ENCODE measurements around the gene C1orf74.

- TF ChIP-seq SP1 (IDR thresholded peaks at IDR 0.05) (no peak), FOXM1 (IDR thresholded peaks at IDR 0.05; ENCODE audit: borderline replicate concordance) (no peak), L3MBTL2 (conservative IDR thresholded peaks at IDR 0.05) (no peak), ZNF384 (IDR thresholded peaks at IDR 0.05) (no peak), PKNOX1 (IDR thresholded peaks at IDR 0.05) (no peak), HDGF (IDR thresholded peaks at IDR 0.05; ENCODE audit: borderline replicate concordance) (no peak), ELF4 (IDR thresholded peaks at IDR 0.05) (no peak)
Measured at GRCh38 chr1:209736490-209737117, 47.8 kb downstream of the C1orf74 start.
